ENCODE data around the gene CACNA1G.

The CACNA1G gene

GRCh38 chr17:50580646-50581045 lies 20.1 kb downstream of the CACNA1G start:
- TF ChIP-seq EZH2 (IDR thresholded peaks at IDR 0.05; ENCODE audit: borderline replicate concordance, low read length) (no peak), CTCF (IDR thresholded peaks at IDR 0.05; ENCODE audit: low read length) (no peak)
- no peak overlapping the region for H2AFZ ChIP-seq (ENCODE audit: low read length)
- H3K9me2 ChIP-seq (ENCODE audit: low read depth, low read length) = no peaks in the 10 kb centered on the region
- H3K27me3 ChIP-seq (ENCODE audit: insufficient read depth, low read length) = peaks cover 5% of the 10 kb centered on the region; the same call in 1 of the 2 replicates
- H4K20me1 ChIP-seq (ENCODE audit: insufficient read depth, low read length) = no peaks in the 10 kb centered on the region
- no peaks in the 10 kb centered on the region for H3K36me3 ChIP-seq (ENCODE audit: insufficient read depth, low read length)
- no peak overlapping the region for H3K27ac ChIP-seq (ENCODE audit: low read depth, low read length, poor library complexity, severe bottlenecking)
- no peak overlapping the region for H3K4me3 ChIP-seq (ENCODE audit: low read depth, low read length, poor library complexity, severe bottlenecking)
- H3K4me2 ChIP-seq (ENCODE audit: low read length) = no peak overlapping the region
- H3F3A ChIP-seq (ENCODE audit: insufficient read depth, low read length) = no peaks in the 10 kb centered on the region
- no peaks in the 10 kb centered on the region for H3K9me3 ChIP-seq (ENCODE audit: low read length)
- no peaks in the 10 kb centered on the region for H3K4me1 ChIP-seq (ENCODE audit: insufficient read depth, low read length, severe bottlenecking)
- H3K9ac ChIP-seq (ENCODE audit: low read length) = no peak overlapping the region
- H3K79me2 ChIP-seq (ENCODE audit: insufficient read depth, low read length) = no peaks in the 10 kb centered on the region

- Histone ChIP-seq H4K20me1 (ENCODE audit: insufficient read depth, low read length) (no peaks in the 10 kb centered on the region), H3K36me3 (ENCODE audit: insufficient read depth, low read length) (no peaks in the 10 kb centered on the region), H3K79me2 (ENCODE audit: insufficient read depth, low read length) (no peaks in the 10 kb centered on the region), H3K4me3 (ENCODE audit: low read depth, low read length, poor library complexity, severe bottlenecking) (no peak overlapping the region), H3K9me2 (ENCODE audit: low read depth, low read length) (no peaks in the 10 kb centered on the region), H3K27me3 (ENCODE audit: insufficient read depth, low read length) (peaks cover 5% of the 10 kb centered on the region; the same call in 1 of the 2 replicates), H3K9ac (ENCODE audit: low read length) (no peak overlapping the region), H3K9me3 (ENCODE audit: low read length) (no peaks in the 10 kb centered on the region), H3K4me1 (ENCODE audit: insufficient read depth, low read length, severe bottlenecking) (no peaks in the 10 kb centered on the region), H2AFZ (ENCODE audit: low read length) (no peak overlapping the region), H3K4me2 (ENCODE audit: low read length) (no peak overlapping the region), H3F3A (ENCODE audit: insufficient read depth, low read length) (no peaks in the 10 kb centered on the region), H3K27ac (ENCODE audit: low read depth, low read length, poor library complexity, severe bottlenecking) (no peak overlapping the region)
- no peak for TF ChIP-seq EZH2 (IDR thresholded peaks at IDR 0.05; ENCODE audit: borderline replicate concordance, low read length)
- TF ChIP-seq CTCF (IDR thresholded peaks at IDR 0.05; ENCODE audit: low read length) = no peak
Measured at GRCh38 chr17:50581316-50581715, 20.8 kb downstream of the CACNA1G start.

GRCh38 chr17:50582741-50583140 lies 22.2 kb downstream of the CACNA1G start:
- Histone ChIP-seq H2AFZ (ENCODE audit: low read length) (no peak overlapping the region), H3K79me2 (ENCODE audit: insufficient read depth, low read length) (no peaks in the 10 kb centered on the region), H3K4me3 (ENCODE audit: low read depth, low read length, poor library complexity, severe bottlenecking) (no peak overlapping the region), H3K9ac (ENCODE audit: low read length) (no peak overlapping the region), H3K9me2 (ENCODE audit: low read depth, low read length) (no peaks in the 10 kb centered on the region), H3K4me2 (ENCODE audit: low read length) (no peak overlapping the region), H3K4me1 (ENCODE audit: insufficient read depth, low read length, severe bottlenecking) (no peaks in the 10 kb centered on the region), H3K9me3 (ENCODE audit: low read length) (no peaks in the 10 kb centered on the region), H4K20me1 (ENCODE audit: insufficient read depth, low read length) (no peaks in the 10 kb centered on the region), H3K36me3 (ENCODE audit: insufficient read depth, low read length) (no peaks in the 10 kb centered on the region), H3K27me3 (ENCODE audit: insufficient read depth, low read length) (peaks cover 5% of the 10 kb centered on the region), H3F3A (ENCODE audit: insufficient read depth, low read length) (no peaks in the 10 kb centered on the region), H3K27ac (ENCODE audit: low read depth, low read length, poor library complexity, severe bottlenecking) (no peak overlapping the region)
- TF ChIP-seq CTCF (IDR thresholded peaks at IDR 0.05; ENCODE audit: low read length) = no peak
- TF ChIP-seq EZH2 (IDR thresholded peaks at IDR 0.05; ENCODE audit: borderline replicate concordance, low read length) = no peak
